H1 (cell line): ENCODE results near the gene CCDC171. TPM values are rescaled to one million over a fixed set of nuclear protein-coding genes. Genes with fewer than 3 reads are reported as not detected.

Experiments
- CTCF ChIA-PET: fragments of 300-600 bp; sonication (Branson Sonifier 250); formaldehyde crosslinking; loops from one replicate; lab custom pipeline; 2021; ENCODE audit not compliant: partially characterized antibody; lab: Charles Lee
- POLR2A ChIA-PET: fragments of 300-600 bp; sonication (Branson Sonifier 250); formaldehyde crosslinking; loops from one replicate; lab custom pipeline; 2021; ENCODE audit warnings: inconsistent platforms; ENCODE audit not compliant: partially characterized antibody; lab: Charles Lee
- DNase-seq, 2 experiments: peaks; one replicate each; pipeline versions ENCODE4 v3.0.0 to v3.0.0-alpha.2; 2010 to 2022; ENCODE audit warnings: low spot score in 2 of 2, low read depth in 1 of 2, mixed read lengths in 1 of 2
- FAIRE-seq: peaks from 2 replicates; lab custom pipeline; 2011; peaks lifted over from hg19 to GRCh38; lab: Jason Lieb, UNC
- H2AFZ ChIP-seq: 2 replicates; pipeline ENCODE4 v1.8.1; 2012; ENCODE audit warnings: low read length, inconsistent platforms
- H2AK5ac ChIP-seq: 2 replicates; pipeline ENCODE4 v1.6.1; 2013; ENCODE audit warnings: low read depth, low read length
- H2BK120ac ChIP-seq: replicated peaks from 2 replicates; pipeline ENCODE3; 2013; ENCODE audit warnings: low read depth, low read length, inconsistent platforms
- H2BK12ac ChIP-seq: 2 replicates; pipeline ENCODE4 v1.6.1; 2013; ENCODE audit warnings: low read depth, low read length
- H2BK15ac ChIP-seq: 2 replicates; pipeline ENCODE4 v1.6.1; 2013; ENCODE audit warnings: low read length
- H2BK20ac ChIP-seq: 2 replicates; pipeline ENCODE4 v1.6.1; 2013; ENCODE audit warnings: low read length
- H2BK5ac ChIP-seq: 2 replicates; pipeline ENCODE4 v1.6.1; 2013; ENCODE audit warnings: low read depth, low read length
- H3K14ac ChIP-seq: 2 replicates; pipeline ENCODE4 v1.6.1; 2013; ENCODE audit warnings: inconsistent platforms; ENCODE audit not compliant: insufficient read length
- H3K18ac ChIP-seq: 2 replicates; pipeline ENCODE4 v1.6.1; 2013; ENCODE audit warnings: low read length; ENCODE audit errors: extremely low read depth
- H3K23ac ChIP-seq: 2 replicates; pipeline ENCODE4 v1.6.1; 2013; ENCODE audit warnings: inconsistent platforms; ENCODE audit not compliant: insufficient read length
- H3K23me2 ChIP-seq: 2 replicates; pipeline ENCODE4 v1.6.1; 2013; ENCODE audit warnings: low read depth, low read length
- H3K27ac ChIP-seq: 2 replicates; pipeline ENCODE4 v1.6.1; 2011; ENCODE audit warnings: low read depth, low read length, inconsistent platforms
- H3K27me3 ChIP-seq, 4 experiments: replicated peaks in 1 of 4; 1 replicate in 1 of 4; 2 replicates in 3 of 4; pipeline versions ENCODE4 v1.6.1 to v1.8.1; 2011 to 2013; ENCODE audit warnings: low read length in 3 of 4, mild to moderate bottlenecking in 3 of 4, inconsistent platforms in 2 of 4, mixed read lengths in 2 of 4, moderate library complexity in 1 of 4; ENCODE audit not compliant: control insufficient read depth in 3 of 4, insufficient read depth in 3 of 4; ENCODE audit errors: extremely low read depth in 1 of 4
- H3K36me3 ChIP-seq, 4 experiments: 2 replicates each; pipeline versions ENCODE4 v1.6.1 to v1.8.1; 2011 to 2013; ENCODE audit warnings: mild to moderate bottlenecking in 4 of 4, low read length in 3 of 4, moderate library complexity in 2 of 4, control low read depth in 1 of 4, inconsistent platforms in 1 of 4; ENCODE audit not compliant: insufficient read depth in 4 of 4, control insufficient read depth in 2 of 4
- H3K4ac ChIP-seq: replicated peaks from 2 replicates; pipeline ENCODE3; 2013; ENCODE audit warnings: low read length, low read depth, mixed read lengths, inconsistent platforms; ENCODE audit not compliant: insufficient read length
- H3K4me1 ChIP-seq, 4 experiments: replicated peaks in 1 of 4; 1 replicate in 1 of 4; 2 replicates in 3 of 4; pipeline versions ENCODE4 v1.6.1 to v1.8.1; 2011 to 2013; ENCODE audit warnings: low read length in 3 of 4, inconsistent platforms in 2 of 4, mixed read lengths in 1 of 4; ENCODE audit not compliant: insufficient read depth in 4 of 4, control insufficient read depth in 3 of 4
- H3K4me2 ChIP-seq, 2 experiments: 2 replicates each; pipeline versions ENCODE4 v1.6.1 to v1.8.1; 2011 to 2013; ENCODE audit warnings: low read depth in 2 of 2, low read length in 2 of 2, control low read depth in 1 of 2, inconsistent platforms in 1 of 2, mild to moderate bottlenecking in 1 of 2; ENCODE audit not compliant: insufficient read depth in 1 of 2
- H3K4me3 ChIP-seq, 4 experiments: fragments of 200-600, 300-600 bp in 1 of 4; sonication (generic), shearing (Covaris generic), sonication (Bioruptor Twin) in 1 of 4; 2 replicates each; pipeline versions ENCODE4 v1.5.1 to v1.8.1; 2011 to 2016; ENCODE audit warnings: low read length in 4 of 4, low read depth in 3 of 4, control low read depth in 2 of 4, inconsistent platforms in 2 of 4, mild to moderate bottlenecking in 2 of 4, mixed read lengths in 1 of 4, moderate library complexity in 1 of 4; ENCODE audit not compliant: insufficient read depth in 2 of 4; ENCODE audit errors: extremely low read depth in 1 of 4
- H3K56ac ChIP-seq: replicated peaks from 2 replicates; pipeline ENCODE3; 2013; ENCODE audit warnings: low read depth, mild to moderate bottlenecking, mixed read lengths, low read length, inconsistent platforms; ENCODE audit not compliant: insufficient read length
- H3K79me1 ChIP-seq: 2 replicates; pipeline ENCODE4 v1.6.1; 2013; ENCODE audit warnings: low read depth, low read length, control low read depth
- H3K79me2 ChIP-seq, 2 experiments: 2 replicates each; pipeline versions ENCODE4 v1.6.1 to v1.8.1; 2012 to 2013; ENCODE audit warnings: low read length in 2 of 2, mild to moderate bottlenecking in 2 of 2, inconsistent platforms in 1 of 2; ENCODE audit not compliant: insufficient read depth in 2 of 2, control insufficient read depth in 1 of 2
- H3K9ac ChIP-seq, 4 experiments: replicated peaks in 1 of 4; 1 replicate in 1 of 4; 2 replicates in 3 of 4; pipeline versions ENCODE4 v1.6.1 to v1.8.1; 2011 to 2013; ENCODE audit warnings: low read depth in 3 of 4, low read length in 3 of 4, control low read depth in 2 of 4, mild to moderate bottlenecking in 2 of 4, moderate library complexity in 2 of 4, inconsistent platforms in 1 of 4; ENCODE audit errors: extremely low read depth in 1 of 4
- H3K9me3 ChIP-seq, 2 experiments: 2 replicates each; pipeline versions ENCODE4 v1.6.1 to v1.8.1; 2012 to 2013; ENCODE audit warnings: mild to moderate bottlenecking in 2 of 2, moderate library complexity in 2 of 2, control low read depth in 1 of 2, inconsistent platforms in 1 of 2, low read depth in 1 of 2, low read length in 1 of 2, mixed read lengths in 1 of 2; ENCODE audit not compliant: insufficient read depth in 2 of 2
- H4K20me1 ChIP-seq, 2 experiments: replicated peaks in 1 of 2; 2 replicates each; pipeline versions ENCODE3 to v1.8.1; 2011 to 2013; ENCODE audit warnings: inconsistent platforms in 2 of 2, low read length in 2 of 2, mild to moderate bottlenecking in 1 of 2; ENCODE audit not compliant: insufficient read depth in 2 of 2, control insufficient read depth in 1 of 2
- H4K5ac ChIP-seq: 2 replicates; pipeline ENCODE4 v1.6.1; 2013; ENCODE audit warnings: low read length, low read depth, mixed read lengths, inconsistent platforms; ENCODE audit not compliant: insufficient read length
- H4K8ac ChIP-seq: 2 replicates; pipeline ENCODE4 v1.8.0; 2013; ENCODE audit warnings: mild to moderate bottlenecking, moderate library complexity, low read length, inconsistent platforms; ENCODE audit not compliant: insufficient read depth; ENCODE audit errors: extremely low read depth
- H4K91ac ChIP-seq: replicated peaks from 2 replicates; pipeline ENCODE3; 2013; ENCODE audit warnings: low read length, mixed read lengths, inconsistent platforms; ENCODE audit not compliant: insufficient read length
- BRCA1 ChIP-seq: IDR thresholded peaks from 2 replicates; pipeline ENCODE4 v1.6.1; 2012; ENCODE audit warnings: low read depth, low read length, improper control_type of control experiment
- EGR1 ChIP-seq: IDR thresholded peaks from 2 replicates; pipeline ENCODE4 v1.6.1; 2011; ENCODE audit warnings: low read depth, low read length, borderline replicate concordance
- EP300 ChIP-seq, 2 experiments: IDR thresholded peaks; 1 replicate in 1 of 2; 2 replicates in 1 of 2; pipeline ENCODE4 v1.6.1; 2011 to 2012; ENCODE audit warnings: low read depth in 2 of 2, low read length in 2 of 2, mild to moderate bottlenecking in 2 of 2, borderline replicate concordance in 1 of 2, inconsistent platforms in 1 of 2, moderate library complexity in 1 of 2
- HDAC2 ChIP-seq, 2 experiments: fragments of 300-600 bp in 1 of 2; sonication (generic) in 1 of 2; IDR thresholded peaks; 2 replicates each; pipeline ENCODE4 v1.6.1; 2011 to 2012; ENCODE audit warnings: low read depth in 2 of 2, low read length in 2 of 2, mild to moderate bottlenecking in 2 of 2, moderate library complexity in 2 of 2, borderline replicate concordance in 1 of 2, inconsistent platforms in 1 of 2
- HDAC6 ChIP-seq: IDR thresholded peaks from one replicate; pipeline ENCODE4 v1.7.1; 2012; ENCODE audit warnings: low read depth, mild to moderate bottlenecking, inconsistent platforms, low read length, moderate library complexity
- MAFK ChIP-seq: IDR thresholded peaks from 2 replicates; pipeline ENCODE4 v1.6.1; 2012; ENCODE audit warnings: low read depth, mild to moderate bottlenecking, improper control_type of control experiment, low read length
- NANOG ChIP-seq: IDR thresholded peaks from 2 replicates; pipeline ENCODE4 v1.6.1; 2011; ENCODE audit warnings: low read length, low read depth, mild to moderate bottlenecking, inconsistent platforms; ENCODE audit not compliant: insufficient read depth, poor library complexity, severe bottlenecking
- SIRT6 ChIP-seq: IDR thresholded peaks from one replicate; pipeline ENCODE4 v1.7.1; 2012; ENCODE audit warnings: low read length, inconsistent platforms
- SRF ChIP-seq: IDR thresholded peaks from 2 replicates; pipeline ENCODE4 v1.6.1; 2011; ENCODE audit warnings: mild to moderate bottlenecking, low read depth, low read length, moderate library complexity
- SUZ12 ChIP-seq: fragments of 200-600 bp; sonication (generic); IDR thresholded peaks from 2 replicates; pipeline ENCODE4 v1.6.1; 2012; ENCODE audit warnings: mild to moderate bottlenecking, inconsistent platforms, low read length, moderate library complexity, mixed read lengths
- TAF1 ChIP-seq: IDR thresholded peaks from 2 replicates; pipeline ENCODE4 v1.6.1; 2011; ENCODE audit warnings: mild to moderate bottlenecking, low read depth, low read length
- TBP ChIP-seq: IDR thresholded peaks from 2 replicates; pipeline ENCODE4 v1.6.1; 2011; ENCODE audit warnings: low read depth, low read length, improper control_type of control experiment
- polyA plus RNA-seq, 7 experiments: library from polyadenylated mRNA; depleted of rRNA in 3 of 7; stranded (reverse) in 5 of 7; unstranded in 2 of 7; fragments of >200 nt in 5 of 7; fragments of 200-250 nt in 2 of 7; gene quantifications; 1 replicate in 5 of 7; 2 replicates in 1 of 7; 4 replicates in 1 of 7; pipeline versions ENCODE4 v1.2.1 to v1.2.3, GENCODE V29; 2011 to 2013; ENCODE audit warnings: missing spikeins in 2 of 7, mixed read lengths in 2 of 7
- total RNA-seq: library from RNA; stranded (reverse); fragmentation: NEBNext Ultra II Directional; extraction: Animal tissue kit (Norgen Biotek cat#: 25700); gene quantifications from 2 replicates; pipeline ENCODE4 v1.2.1, GENCODE V29; 2021

Gene CCDC171
- total and polyA plus RNA-seq, 2 of the 8 experiments (the other 6 are each of a cell fraction or from before 2014, with no cell fraction given), result 0.83 to 2.3 TPM

- no peak overlapping the region for H3K4me2 ChIP-seq
- no peak overlapping the region for H3K23ac ChIP-seq
- H2BK120ac ChIP-seq, result no peak overlapping the region
- no peak overlapping the region for H3K4me3 ChIP-seq
- no peaks in the 10 kb centered on the region for H4K20me1 ChIP-seq
- H3K36me3 ChIP-seq, result no peaks in the 10 kb centered on the region
- ChIA-PET POLR2A (no interaction called here), CTCF (interaction anchor here (1.0 kb wide), 1 partner anchor 52 kb away, joined by 3 read pairs; no protein-coding TSS in a partner anchor)
- H3K79me1 ChIP-seq, result no peaks in the 10 kb centered on the region
- H3K27ac ChIP-seq, result no peak overlapping the region
- no peak overlapping the region for H3K4ac ChIP-seq
- H2AK5ac ChIP-seq, result no peak overlapping the region
- H2BK15ac ChIP-seq, result no peak overlapping the region
- H3K9me3 ChIP-seq, result no peaks in the 10 kb centered on the region
- no peaks in the 10 kb centered on the region; a peak in 1 of 7 replicates for H3K4me1 ChIP-seq
- FAIRE-seq (no peak), DNase-seq (no peak)
- H3K18ac ChIP-seq, result no peak overlapping the region
- H3K27me3 ChIP-seq, result no peaks in the 10 kb centered on the region
- H3K56ac ChIP-seq, result no peak overlapping the region
- no peak overlapping the region for H3K9ac ChIP-seq
- H3K79me2 ChIP-seq, result no peaks in the 10 kb centered on the region
- no peak overlapping the region for H2BK12ac ChIP-seq
- no peak overlapping the region for H4K5ac ChIP-seq
- no peak overlapping the region for H2BK5ac ChIP-seq
- H4K8ac ChIP-seq, result no peak overlapping the region
- H3K23me2 ChIP-seq, result no peaks in the 10 kb centered on the region
- no peak overlapping the region for H4K91ac ChIP-seq
- no peak overlapping the region for H3K14ac ChIP-seq
- H2AFZ ChIP-seq, result no peak overlapping the region
- no peak overlapping the region for H2BK20ac ChIP-seq
- TF ChIP-seq HDAC2 (IDR thresholded peaks at IDR 0.05; ENCODE audit: borderline replicate concordance in 1 of 2, low read depth in 2 of 2, low read length in 2 of 2) (no peak), SIRT6 (no peak), TAF1 (no peak), EP300 (IDR thresholded peaks at IDR 0.05; ENCODE audit: borderline replicate concordance in 1 of 2, low read depth in 2 of 2, low read length in 2 of 2) (no peak), TBP (no peak), NANOG (no peak), EGR1 (no peak), SUZ12 (no peak), MAFK (no peak), BRCA1 (no peak), SRF (no peak), HDAC6 (no peak)
These were observed 202.8 kb downstream of the CCDC171 start for GRCh38 chr9:15755660-15756059.
